Prostate gland (tissue), 2 donors: ENCODE results near the gene IGF2BP2. TPM values are rescaled to one million over a fixed set of nuclear protein-coding genes. Genes with fewer than 3 reads are reported as not detected.

ENCODE experiments used
- DNase-seq: peaks from one replicate; pipeline ENCODE4 v3.0.0-alpha.2; 2019; ENCODE audit warnings: low spot score
- H3K27ac ChIP-seq, 2 donors: fragments of 200-600 bp; sonication (generic); 2 replicates each; pipeline ENCODE4 v1.5.1; 2017 to 2019
- H3K27me3 ChIP-seq: fragments of 200-600 bp; sonication (generic); replicated peaks from 2 replicates; pipeline ENCODE4 v1.5.1; 2019; ENCODE audit not compliant: insufficient read depth
- H3K36me3 ChIP-seq, 2 donors: fragments of 200-600 bp; sonication (generic); 1 replicate in 1 of 2; 2 replicates in 1 of 2; pipeline versions ENCODE4 v1.5.1 to v1.8.1; 2017 to 2019
- H3K4me1 ChIP-seq: fragments of 200-600 bp; sonication (generic); replicated peaks from 2 replicates; pipeline ENCODE4 v1.5.1; 2019
- H3K4me3 ChIP-seq, 2 donors: fragments of 200-600 bp; sonication (generic); 2 replicates each; pipeline ENCODE4 v1.5.1; 2017 to 2019
- H3K9me3 ChIP-seq: fragments of 200-600 bp; sonication (generic); 2 replicates; pipeline ENCODE4 v1.5.1; 2017
- CTCF ChIP-seq, 4 experiments: fragments of 200-600 bp in 2 of 4; fragments of 450-650 bp in 2 of 4; sonication (generic) in 2 of 4; IDR thresholded peaks; 1 replicate in 3 of 4; 2 replicates in 1 of 4; pipeline ENCODE4 v1.5.1; 2016 to 2019; ENCODE audit warnings: antibody characterized with exemption in 4 of 4, mild to moderate bottlenecking in 2 of 4, moderate library complexity in 2 of 4
- POLR2A ChIP-seq: fragments of 450-650 bp; IDR thresholded peaks from one replicate; pipeline ENCODE4 v1.6.1; 2016; ENCODE audit warnings: antibody characterized with exemption, mild to moderate bottlenecking
- POLR2AphosphoS5 ChIP-seq: sonication (generic); formaldehyde crosslinking; IDR thresholded peaks from one replicate; pipeline ENCODE4 v1.6.1; 2017; ENCODE audit warnings: antibody characterized with exemption
- WGBS: methylation state at CpG from one replicate; pipeline ENCODE4 v1.1.5; 2018; 5-methylcytosine and 5-hydroxymethylcytosine counted together
- intact Hi-C: fragments of 100-400 bp; cut with DNase I; formaldehyde crosslinking; loops from one replicate; pipeline ENCODE4 v1.14.2; 2022
- total RNA-seq, 2 donors: library from RNA; depleted of rRNA; stranded (reverse); fragments of >200 nt; gene quantifications; one replicate each; pipeline ENCODE4 v1.1.0, GENCODE V29; 2016

IGF2BP2 gene
- total RNA-seq, 2 donors from 2014 or later: 1.2 to 8.8 TPM

GRCh38 chr3:185720326-185720725, 104.5 kb downstream of the IGF2BP2 start:
- 93% methylated on average over 9 of the region's 9 CpGs for WGBS
- Histone ChIP-seq H3K4me3 (no peak overlapping the region), H3K27me3 (no peaks in the 10 kb centered on the region), H3K27ac (no peak overlapping the region), H3K9me3 (no peaks in the 10 kb centered on the region), H3K4me1 (no peaks in the 10 kb centered on the region), H3K36me3 (no peaks in the 10 kb centered on the region)
- intact Hi-C loops: no loop called here
- no peak for DNase-seq
- no peak for TF ChIP-seq POLR2AphosphoS5

GRCh38 chr3:185718736-185719593, 105.9 kb downstream of the IGF2BP2 start:
- H3K27me3 ChIP-seq: no peaks in the 10 kb centered on the region
- TF ChIP-seq CTCF (IDR thresholded peaks at IDR 0.05): no peak
- no peak for TF ChIP-seq POLR2A
- TF ChIP-seq POLR2AphosphoS5: no peak
- H3K4me1 ChIP-seq: no peaks in the 10 kb centered on the region
- no peak overlapping the region for H3K27ac ChIP-seq
- H3K36me3 ChIP-seq: no peaks in the 10 kb centered on the region
- intact Hi-C loops: no loop called here
- no peak for DNase-seq
- 96% methylated on average over 7 of the region's 7 CpGs for WGBS
- H3K9me3 ChIP-seq: no peaks in the 10 kb centered on the region
- H3K4me3 ChIP-seq: no peak overlapping the region

- H3K27ac ChIP-seq: peak overlapping the region in 1 of 2 donors; percentile 31
- 53% methylated on average over 9 of the region's 9 CpGs for WGBS
Measured at GRCh38 chr3:185717627-185718402, 107.0 kb downstream of the IGF2BP2 start.

GRCh38 chr3:185717121-185717520, 107.7 kb downstream of the IGF2BP2 start:
- Histone ChIP-seq H3K9me3 (no peaks in the 10 kb centered on the region), H3K4me3 (no peak overlapping the region), H3K36me3 (no peaks in the 10 kb centered on the region), H3K27me3 (no peaks in the 10 kb centered on the region), H3K27ac (peak overlapping the region in 1 of 2 donors; percentile 31), H3K4me1 (no peaks in the 10 kb centered on the region)
- TF ChIP-seq POLR2A: no peak
- TF ChIP-seq POLR2AphosphoS5: no peak
- TF ChIP-seq CTCF (IDR thresholded peaks at IDR 0.05): no peak
- intact Hi-C loops: no loop called here
- 35% methylated on average over 4 of the region's 4 CpGs for WGBS
- no peak for DNase-seq

More at GRCh38 chr3:185717627-185718402, 107.0 kb downstream of the IGF2BP2 start:
- H3K36me3 ChIP-seq: no peaks in the 10 kb centered on the region
- TF ChIP-seq POLR2AphosphoS5 (no peak), CTCF (IDR thresholded peaks at IDR 0.05) (no peak), POLR2A (no peak)
- H3K4me1 ChIP-seq: no peaks in the 10 kb centered on the region
- DNase-seq: no peak
- no peak overlapping the region for H3K4me3 ChIP-seq
- intact Hi-C loops: no loop called here
- no peaks in the 10 kb centered on the region for H3K27me3 ChIP-seq
- no peaks in the 10 kb centered on the region for H3K9me3 ChIP-seq

- Histone ChIP-seq H3K27me3 (no peaks in the 10 kb centered on the region), H3K4me3 (no peak overlapping the region), H3K36me3 (no peaks in the 10 kb centered on the region), H3K9me3 (no peaks in the 10 kb centered on the region), H3K27ac (peak overlapping the region in 1 of 2 donors; percentile 31), H3K4me1 (no peaks in the 10 kb centered on the region)
- intact Hi-C loops: no loop called here
- DNase-seq: no peak
- no peak for TF ChIP-seq CTCF (IDR thresholded peaks at IDR 0.05)
- TF ChIP-seq POLR2A: no peak
- no peak for TF ChIP-seq POLR2AphosphoS5
- WGBS: 32% methylated on average over 8 of the region's 8 CpGs
Measured at GRCh38 chr3:185716436-185717108, 108.3 kb downstream of the IGF2BP2 start.
